ENCODE measurements around the gene SEMA4F.

- TF ChIP-seq, protein P1, sequence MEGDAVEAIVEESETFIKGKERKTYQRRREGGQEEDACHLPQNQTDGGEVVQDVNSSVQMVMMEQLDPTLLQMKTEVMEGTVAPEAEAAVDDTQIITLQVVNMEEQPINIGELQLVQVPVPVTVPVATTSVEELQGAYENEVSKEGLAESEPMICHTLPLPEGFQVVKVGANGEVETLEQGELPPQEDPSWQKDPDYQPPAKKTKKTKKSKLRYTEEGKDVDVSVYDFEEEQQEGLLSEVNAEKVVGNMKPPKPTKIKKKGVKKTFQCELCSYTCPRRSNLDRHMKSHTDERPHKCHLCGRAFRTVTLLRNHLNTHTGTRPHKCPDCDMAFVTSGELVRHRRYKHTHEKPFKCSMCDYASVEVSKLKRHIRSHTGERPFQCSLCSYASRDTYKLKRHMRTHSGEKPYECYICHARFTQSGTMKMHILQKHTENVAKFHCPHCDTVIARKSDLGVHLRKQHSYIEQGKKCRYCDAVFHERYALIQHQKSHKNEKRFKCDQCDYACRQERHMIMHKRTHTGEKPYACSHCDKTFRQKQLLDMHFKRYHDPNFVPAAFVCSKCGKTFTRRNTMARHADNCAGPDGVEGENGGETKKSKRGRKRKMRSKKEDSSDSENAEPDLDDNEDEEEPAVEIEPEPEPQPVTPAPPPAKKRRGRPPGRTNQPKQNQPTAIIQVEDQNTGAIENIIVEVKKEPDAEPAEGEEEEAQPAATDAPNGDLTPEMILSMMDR (IDR thresholded peaks at IDR 0.05) = no peak
- TF ChIP-seq POLR2A (IDR thresholded peaks at IDR 0.05) = no peak
These were observed 21.0 kb downstream of the SEMA4F start for GRCh38 chr2:74675090-74675489.
